ENCODE data around the gene LAMA4.

DNA sequence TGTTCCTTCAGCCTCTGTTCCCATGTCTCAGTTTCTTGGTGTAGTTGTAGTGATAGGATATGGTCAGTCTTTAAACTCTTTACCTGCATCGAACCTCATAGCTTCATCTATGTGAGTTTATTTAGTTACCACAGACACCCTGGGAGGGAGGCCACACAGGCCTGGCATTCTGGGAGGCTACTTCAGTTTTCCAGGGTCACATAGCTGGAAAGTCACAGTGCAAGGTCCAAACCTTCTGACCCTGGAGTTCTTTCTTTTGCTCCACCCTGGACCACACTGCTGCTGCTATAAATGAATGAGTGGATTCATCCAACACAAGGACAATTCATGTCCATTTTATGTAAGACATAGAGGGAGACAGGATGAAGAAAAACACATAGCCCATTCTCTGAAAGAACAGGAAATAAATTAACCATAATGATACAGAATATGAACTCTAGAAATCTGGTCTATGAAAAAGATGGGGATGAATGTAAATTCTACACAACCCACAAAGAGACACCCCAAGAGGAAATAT, 60.8 kb downstream of the LAMA4 start:
- TF ChIP-seq CTCF (IDR thresholded peaks at IDR 0.05) (no peak), POLR2A (IDR thresholded peaks at IDR 0.05) (no peak)

Measured in testis (tissue), 2 donors.